GM13977 (cell line): ENCODE data around the gene AGBL2.
"Not testable (repeated sequence)": the region's sequence is repeated elsewhere in the genome, so short reads cannot be mapped to it uniquely, and the experiment has no call there.

Experiments used
- DNase-seq: peaks from one replicate; pipeline ENCODE4 v3.0.0; 2012; ENCODE audit warnings: low spot score
- in situ Hi-C: fragments of 300-500 bp; cut with MboI; formaldehyde crosslinking; loops from one replicate; pipeline ENCODE4 v1.12.0; 2022; ENCODE audit warnings: low sequenced_read_pairs, low pct_unique_long_range_greater_than_20kb, mixed read lengths, inconsistent platforms; ENCODE audit not compliant: unreplicated experiment
- TF ChIP-seq, protein P1 (sequence below): IDR thresholded peaks from 2 replicates; pipeline ENCODE4 v1.5.1; 2012; ENCODE audit warnings: mild to moderate bottlenecking, control low read depth; ENCODE audit not compliant: insufficient read depth; ENCODE audit errors: extremely low read depth, missing control alignments

The AGBL2 gene

GRCh38 chr11:47716692-47717091, 1.5 kb upstream of the AGBL2 start:
- no peak for DNase-seq
- in situ Hi-C loops = no loop called here
- TF ChIP-seq, protein P1, sequence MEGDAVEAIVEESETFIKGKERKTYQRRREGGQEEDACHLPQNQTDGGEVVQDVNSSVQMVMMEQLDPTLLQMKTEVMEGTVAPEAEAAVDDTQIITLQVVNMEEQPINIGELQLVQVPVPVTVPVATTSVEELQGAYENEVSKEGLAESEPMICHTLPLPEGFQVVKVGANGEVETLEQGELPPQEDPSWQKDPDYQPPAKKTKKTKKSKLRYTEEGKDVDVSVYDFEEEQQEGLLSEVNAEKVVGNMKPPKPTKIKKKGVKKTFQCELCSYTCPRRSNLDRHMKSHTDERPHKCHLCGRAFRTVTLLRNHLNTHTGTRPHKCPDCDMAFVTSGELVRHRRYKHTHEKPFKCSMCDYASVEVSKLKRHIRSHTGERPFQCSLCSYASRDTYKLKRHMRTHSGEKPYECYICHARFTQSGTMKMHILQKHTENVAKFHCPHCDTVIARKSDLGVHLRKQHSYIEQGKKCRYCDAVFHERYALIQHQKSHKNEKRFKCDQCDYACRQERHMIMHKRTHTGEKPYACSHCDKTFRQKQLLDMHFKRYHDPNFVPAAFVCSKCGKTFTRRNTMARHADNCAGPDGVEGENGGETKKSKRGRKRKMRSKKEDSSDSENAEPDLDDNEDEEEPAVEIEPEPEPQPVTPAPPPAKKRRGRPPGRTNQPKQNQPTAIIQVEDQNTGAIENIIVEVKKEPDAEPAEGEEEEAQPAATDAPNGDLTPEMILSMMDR = peak; percentile 27

GRCh38 chr11:47714554-47715081, 551 bp downstream of the AGBL2 start:
- TF ChIP-seq, protein P1 = no peak
- DNase-seq = no peak
- in situ Hi-C loops = no loop called here

DNA sequence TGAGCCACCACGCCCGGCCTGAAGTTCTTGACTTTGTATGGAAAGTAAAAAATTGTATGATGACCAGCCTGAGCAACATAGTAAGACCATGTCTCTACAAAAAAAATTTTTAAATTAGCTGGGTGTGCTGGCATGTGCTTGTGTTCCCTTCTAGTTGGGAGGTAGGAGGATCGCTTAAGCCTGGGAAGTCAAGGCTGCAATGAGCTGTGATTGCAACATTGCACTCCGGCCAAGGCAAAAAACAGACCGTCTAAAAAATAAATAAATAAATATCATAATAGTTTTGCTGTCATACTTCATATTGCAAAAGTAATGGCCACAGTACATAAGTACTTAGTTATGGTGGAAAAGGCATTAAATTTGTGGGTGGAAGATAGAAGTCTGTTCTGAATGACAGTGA, 3.4 kb downstream of the AGBL2 start:
- TF ChIP-seq, protein P1 = no peak
- DNase-seq = no peak
- in situ Hi-C loops = no loop called here

- TF ChIP-seq, protein P1 = no peak
- in situ Hi-C loops = no loop called here
- no peak for DNase-seq
These were observed 3.9 kb downstream of the AGBL2 start for GRCh38 chr11:47711225-47711624.

DNA sequence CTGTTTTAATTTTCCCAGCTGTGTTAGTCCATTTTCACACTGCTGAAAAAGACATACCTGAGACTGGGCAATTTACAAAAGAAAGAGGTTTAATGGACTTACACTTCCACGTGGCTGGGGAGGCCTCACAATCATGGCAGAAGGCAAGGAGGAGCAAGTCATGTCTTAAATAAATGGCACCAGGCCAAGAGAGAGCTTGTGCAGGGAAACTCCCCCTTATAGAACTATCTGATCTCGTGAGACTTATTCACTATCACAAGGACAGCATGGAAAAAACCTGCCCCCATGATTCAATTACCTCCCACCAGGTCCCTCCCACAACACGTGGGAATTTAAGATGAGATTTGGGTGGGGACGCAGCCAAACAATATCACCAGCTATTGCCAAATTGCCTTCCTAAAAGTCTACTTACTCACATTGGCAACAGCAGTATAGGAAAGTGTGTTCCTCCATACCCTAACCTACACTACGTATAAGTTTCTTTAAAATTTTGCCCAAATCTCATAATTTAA, 7.8 kb downstream of the AGBL2 start:
- in situ Hi-C loops, DNase-seq: not testable (repeated sequence)

- DNase-seq = no peak
- in situ Hi-C loops = no loop called here
These were observed 9.4 kb downstream of the AGBL2 start for GRCh38 chr11:47705721-47706120.

GRCh38 chr11:47691979-47692378, 23.2 kb downstream of the AGBL2 start:
- TF ChIP-seq, protein P1 = no peak
- in situ Hi-C loops = no loop called here
- no peak for DNase-seq

More at GRCh38 chr11:47705721-47706120, 9.4 kb downstream of the AGBL2 start:
- TF ChIP-seq, protein P1 = no peak
